Spleen (tissue), 7 donors: ENCODE data around the gene RIPOR3.

ENCODE experiments used
- POLR2A ChIP-seq, 3 donors: fragments of 450-650 bp; IDR thresholded peaks; one replicate each; pipeline ENCODE4 v1.5.1; 2017; ENCODE audit warnings: antibody characterized with exemption in 3 of 3, mild to moderate bottlenecking in 1 of 3
- TF ChIP-seq, protein P1 (sequence below), 11 experiments: fragments of 200-600 bp in 7 of 11; fragments of 450-650 bp in 4 of 11; sonication (generic) in 4 of 11; IDR thresholded peaks in 8 of 11; conservative IDR thresholded peaks in 3 of 11; 1 replicate in 7 of 11; 2 replicates in 4 of 11; pipeline versions ENCODE4 v1.4.0 to v1.8.0; 2016 to 2021; ENCODE audit warnings: antibody characterized with exemption in 11 of 11, inconsistent platforms in 4 of 11, mild to moderate bottlenecking in 1 of 11
- donor health status: DM: no; HTN: no; CAD: no; lungs with moderate emphysema.
- donor health status: DM: no; HTN: no; CAD: no.
- donor health status: DM: no; HTN: no; CAD: no.

DNA sequence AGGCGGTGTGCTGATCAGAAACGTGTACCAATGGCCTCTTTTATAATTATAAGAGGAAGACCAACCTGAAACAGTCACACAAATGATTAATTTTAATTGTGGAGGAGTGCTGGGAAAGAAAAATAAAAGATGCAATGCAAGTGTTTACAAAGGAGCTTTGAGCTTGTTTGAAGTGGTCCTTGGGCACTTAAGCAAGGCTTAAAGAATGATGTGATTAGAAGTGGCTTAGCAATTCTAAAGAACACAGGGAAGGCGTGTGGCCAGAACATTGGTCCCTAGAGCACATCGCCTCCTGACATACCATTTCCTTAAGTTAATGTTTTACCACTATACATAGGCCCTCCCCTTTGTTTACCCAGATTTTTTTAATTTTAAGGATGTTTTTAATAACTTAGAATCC is 155.0 kb downstream of the RIPOR3 start:
- TF ChIP-seq, protein P1, sequence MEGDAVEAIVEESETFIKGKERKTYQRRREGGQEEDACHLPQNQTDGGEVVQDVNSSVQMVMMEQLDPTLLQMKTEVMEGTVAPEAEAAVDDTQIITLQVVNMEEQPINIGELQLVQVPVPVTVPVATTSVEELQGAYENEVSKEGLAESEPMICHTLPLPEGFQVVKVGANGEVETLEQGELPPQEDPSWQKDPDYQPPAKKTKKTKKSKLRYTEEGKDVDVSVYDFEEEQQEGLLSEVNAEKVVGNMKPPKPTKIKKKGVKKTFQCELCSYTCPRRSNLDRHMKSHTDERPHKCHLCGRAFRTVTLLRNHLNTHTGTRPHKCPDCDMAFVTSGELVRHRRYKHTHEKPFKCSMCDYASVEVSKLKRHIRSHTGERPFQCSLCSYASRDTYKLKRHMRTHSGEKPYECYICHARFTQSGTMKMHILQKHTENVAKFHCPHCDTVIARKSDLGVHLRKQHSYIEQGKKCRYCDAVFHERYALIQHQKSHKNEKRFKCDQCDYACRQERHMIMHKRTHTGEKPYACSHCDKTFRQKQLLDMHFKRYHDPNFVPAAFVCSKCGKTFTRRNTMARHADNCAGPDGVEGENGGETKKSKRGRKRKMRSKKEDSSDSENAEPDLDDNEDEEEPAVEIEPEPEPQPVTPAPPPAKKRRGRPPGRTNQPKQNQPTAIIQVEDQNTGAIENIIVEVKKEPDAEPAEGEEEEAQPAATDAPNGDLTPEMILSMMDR (IDR thresholded peaks at IDR 0.05 in 8 of 11, conservative IDR thresholded peaks at IDR 0.05 in 3 of 11), result no peak
- no peak for TF ChIP-seq POLR2A (IDR thresholded peaks at IDR 0.05)
